Left colon (tissue), 2 donors: ENCODE measurements around the gene TAS1R1. TPM values are rescaled to one million over a fixed set of nuclear protein-coding genes. Genes with fewer than 3 reads are reported as not detected.

Source experiments
- ATAC-seq: fragments of 200-7000 bp; cut with Tn5 transposase; one replicate; pipeline ENCODE4 v1.9.1; 2020; ENCODE audit warnings: mild to moderate bottlenecking, moderate library complexity
- DNase-seq, 2 donors: peaks; one replicate each; pipeline ENCODE4 v3.0.0-alpha.2; 2020
- intact Hi-C, 2 donors: fragments of 100-400 bp; cut with DNase I in 1 of 2; cut with micrococcal nuclease in 1 of 2; formaldehyde crosslinking; loops; one replicate each; pipeline versions ENCODE4 v1.11.2 to v1.14.0; 2022; cut with DNase I, micrococcal nuclease
- long read RNA-seq: library from polyadenylated mRNA; unstranded; transcript quantifications from one replicate; pipeline ENCODE4 v2.0.0, GENCODE V29; 2021
- total RNA-seq, 2 donors: library from RNA; stranded (reverse); fragmentation: NEBNext Ultra II Directional; extraction: Animal tissue kit (Norgen Biotek cat#: 25700); gene quantifications; one replicate each; pipeline ENCODE4 v1.2.1, GENCODE V29; 2021
- donor health status: DM: no; HTN: no; CAD: no.
- donor health status: DM: yes; HTN: yes; CAD: no.

Gene TAS1R1
- total RNA-seq, result under 1 TPM in 1 of 2 donors, not detected in 1; 0.14 TPM
- long read RNA-seq, result 0 reads

DNA sequence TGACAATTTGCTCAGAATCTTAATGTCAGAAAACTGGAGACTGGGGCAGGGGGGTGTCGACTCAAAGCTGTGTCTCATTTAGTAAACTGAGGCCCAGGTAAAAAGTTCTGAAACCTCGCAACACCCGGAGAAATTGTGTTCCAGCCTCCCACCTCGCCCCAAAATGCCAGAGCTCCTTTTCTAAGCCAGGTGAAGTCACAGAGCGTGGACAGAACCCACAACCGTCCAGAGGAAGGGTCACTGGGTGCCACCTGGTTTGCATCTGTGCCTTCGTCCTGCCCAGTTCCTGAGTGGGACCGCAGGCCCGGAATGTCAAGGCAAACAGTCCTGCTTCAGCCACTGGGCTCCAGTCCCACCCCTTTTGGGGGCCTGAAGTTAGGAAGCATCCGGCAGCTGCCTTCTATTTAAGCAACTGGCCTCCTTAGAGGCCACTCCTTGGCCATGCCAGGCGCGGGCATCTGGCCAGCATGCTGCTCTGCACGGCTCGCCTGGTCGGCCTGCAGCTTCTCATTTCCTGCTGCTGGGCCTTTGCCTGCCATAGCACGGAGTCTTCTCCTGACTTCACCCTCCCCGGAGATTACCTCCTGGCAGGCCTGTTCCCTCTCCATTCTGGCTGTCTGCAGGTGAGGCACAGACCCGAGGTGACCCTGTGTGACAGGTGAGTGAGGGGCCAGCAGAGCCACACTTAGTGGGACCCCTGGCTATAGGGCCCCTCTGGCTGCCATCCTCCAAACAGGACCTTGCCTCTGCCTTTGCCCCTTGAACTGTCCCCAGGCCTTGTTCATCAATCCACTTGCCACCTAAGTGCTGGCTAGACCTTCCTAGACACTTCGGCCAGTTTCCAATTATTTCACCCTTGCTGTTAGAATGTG lies at the start of gene TAS1R1:
TAS1R1 (plus strand) TSS at position 401 of the 872 bp plus-strand sequence; CDS start at position 468, 67 bp downstream.
- intact Hi-C loops, result loop anchor here in 1 of 2 donors (10.0 kb wide), 1 partner anchor 80 kb away; no protein-coding TSS in a partner anchor
- DNase-seq (peak; percentile 28 to 53), ATAC-seq (no peak)

GRCh38 chr1:6505367-6506209 lies 49.5 kb upstream of the TAS1R1 start:
- intact Hi-C loops, result no loop called here
- DNase-seq, result no peak
- ATAC-seq, result no peak

- DNase-seq, result no peak
- no peak for ATAC-seq
- intact Hi-C loops, result no loop called here
Measured at GRCh38 chr1:6506210-6507036, 48.7 kb upstream of the TAS1R1 start.

DNA sequence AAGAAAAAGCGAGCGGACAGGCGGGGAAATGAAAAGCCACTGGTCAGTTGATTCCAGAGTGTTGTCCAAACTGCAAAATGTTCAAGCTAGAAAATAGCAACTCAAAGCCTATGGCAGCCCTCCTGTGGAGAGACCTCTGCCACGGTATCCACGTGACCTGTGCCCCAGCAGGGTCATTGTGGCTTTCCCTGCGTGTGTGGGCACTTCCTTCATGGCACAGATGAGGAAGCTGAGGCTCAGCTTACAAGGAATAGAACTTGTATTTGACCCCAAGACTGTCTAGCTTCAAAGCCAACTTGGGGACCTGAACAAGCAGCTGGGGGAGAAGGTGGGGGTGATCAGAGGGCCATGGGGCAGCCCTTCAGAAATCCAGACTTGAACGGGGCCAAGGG lies 48.1 kb upstream of the TAS1R1 start:
- DNase-seq (no peak), ATAC-seq (no peak)
- intact Hi-C loops, result no loop called here

- intact Hi-C loops, result no loop called here
- DNase-seq (no peak), ATAC-seq (no peak)
Measured at GRCh38 chr1:6507461-6507911, 47.6 kb upstream of the TAS1R1 start.

DNA sequence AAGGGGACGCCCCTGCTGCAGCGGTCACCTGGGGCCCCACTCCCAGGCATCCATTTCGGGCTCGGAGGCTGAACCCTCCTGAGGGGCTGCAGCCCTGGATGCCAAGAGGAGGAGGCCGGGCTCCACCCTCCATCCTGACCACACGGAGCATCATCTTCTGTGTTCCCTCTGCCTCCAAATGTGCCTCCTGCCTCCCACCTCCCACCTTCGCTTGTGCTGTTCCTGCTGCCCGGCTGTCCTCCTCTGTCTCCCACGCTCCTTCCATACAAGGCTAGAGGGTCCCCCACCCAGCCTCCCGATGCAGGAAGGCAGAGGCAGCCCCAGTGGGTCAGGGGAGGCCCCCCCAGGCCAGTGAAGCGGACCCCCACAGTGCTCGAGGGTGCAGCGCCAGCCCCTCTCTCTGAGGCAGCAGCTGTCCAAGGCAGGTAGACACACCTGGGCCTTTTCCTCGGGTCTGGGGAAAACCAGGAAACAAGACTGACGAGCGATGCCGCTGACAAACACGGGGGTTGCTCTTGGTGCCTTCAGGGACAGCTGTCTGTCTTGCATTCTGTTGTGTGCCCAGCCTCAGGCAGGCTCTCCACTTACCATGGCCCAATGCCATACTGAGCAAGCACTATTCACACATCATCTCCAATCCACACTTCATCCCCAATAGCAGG lies 46.8 kb upstream of the TAS1R1 start:
- DNase-seq (no peak), ATAC-seq (no peak)
- intact Hi-C loops, result no loop called here

DNA sequence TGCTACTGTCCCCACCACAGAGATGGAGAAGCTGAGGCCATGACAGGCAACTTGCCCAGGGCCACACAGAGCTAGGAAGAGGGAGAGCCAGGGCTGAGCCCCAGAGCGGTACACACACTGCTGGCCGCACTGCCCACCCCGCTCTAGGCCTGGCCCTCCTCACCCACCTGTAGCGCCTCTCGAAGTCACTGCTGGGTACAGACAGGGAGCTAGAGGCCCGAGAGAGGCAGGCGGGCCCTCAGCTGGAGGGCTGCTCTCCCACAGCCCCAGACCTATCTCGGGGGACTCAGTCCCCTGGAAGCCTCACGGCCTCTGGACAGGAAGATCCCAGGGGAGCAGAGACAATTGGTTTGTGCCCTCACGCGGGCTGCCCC lies 46.3 kb upstream of the TAS1R1 start:
- intact Hi-C loops, result no loop called here
- DNase-seq (no peak), ATAC-seq (no peak)

- DNase-seq (no peak), ATAC-seq (no peak)
- intact Hi-C loops, result no loop called here
Measured at GRCh38 chr1:6509220-6509918, 45.7 kb upstream of the TAS1R1 start.

DNA sequence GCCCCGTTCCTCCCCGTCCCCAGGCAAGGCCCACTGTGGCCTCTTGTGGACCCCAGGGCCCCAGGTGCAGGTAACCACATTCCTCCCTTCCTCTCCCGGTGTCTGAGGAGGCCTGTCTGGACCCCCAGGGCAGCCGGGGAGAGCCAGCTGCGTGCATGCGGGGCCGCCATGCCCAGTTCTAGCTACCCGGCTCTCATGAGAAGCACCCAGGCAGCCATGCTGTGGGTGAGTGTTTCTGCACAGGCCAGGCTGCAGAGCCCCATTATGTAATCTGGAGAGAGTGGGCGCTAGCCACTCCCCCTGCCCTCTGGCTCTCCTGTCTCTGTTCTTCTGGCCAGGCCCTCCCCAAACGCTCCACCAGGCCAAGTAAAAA lies 45.2 kb upstream of the TAS1R1 start:
- DNase-seq (no peak), ATAC-seq (no peak)

GRCh38 chr1:6510493-6510892 lies 44.6 kb upstream of the TAS1R1 start:
- intact Hi-C loops, result no loop called here
- ATAC-seq, result no peak

More for the DNA sequence above, 45.2 kb upstream of the TAS1R1 start:
- intact Hi-C loops, result no loop called here

DNA sequence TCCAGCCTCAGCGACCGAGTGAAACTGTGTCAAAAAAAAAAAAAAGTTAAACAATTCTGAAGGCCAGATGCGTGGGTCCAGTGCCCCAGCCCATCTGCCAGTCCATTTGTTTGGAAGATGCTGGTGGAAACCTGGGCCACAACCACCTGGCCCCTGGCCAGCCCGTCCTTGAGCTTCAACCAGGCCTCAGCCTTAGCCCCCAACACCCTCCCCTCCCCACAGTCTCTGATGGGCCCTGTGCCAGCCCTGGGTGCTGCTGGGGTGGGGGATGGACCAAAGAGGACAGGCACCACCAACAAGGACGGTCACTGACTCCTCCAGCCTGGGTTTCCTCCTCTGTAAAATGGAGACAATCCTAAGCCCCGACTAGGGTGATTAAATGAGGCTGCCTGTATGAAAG lies 44.1 kb upstream of the TAS1R1 start:
- ATAC-seq, result no peak
- intact Hi-C loops, result no loop called here

More at GRCh38 chr1:6510493-6510892, 44.6 kb upstream of the TAS1R1 start:
- no peak for DNase-seq

DNA sequence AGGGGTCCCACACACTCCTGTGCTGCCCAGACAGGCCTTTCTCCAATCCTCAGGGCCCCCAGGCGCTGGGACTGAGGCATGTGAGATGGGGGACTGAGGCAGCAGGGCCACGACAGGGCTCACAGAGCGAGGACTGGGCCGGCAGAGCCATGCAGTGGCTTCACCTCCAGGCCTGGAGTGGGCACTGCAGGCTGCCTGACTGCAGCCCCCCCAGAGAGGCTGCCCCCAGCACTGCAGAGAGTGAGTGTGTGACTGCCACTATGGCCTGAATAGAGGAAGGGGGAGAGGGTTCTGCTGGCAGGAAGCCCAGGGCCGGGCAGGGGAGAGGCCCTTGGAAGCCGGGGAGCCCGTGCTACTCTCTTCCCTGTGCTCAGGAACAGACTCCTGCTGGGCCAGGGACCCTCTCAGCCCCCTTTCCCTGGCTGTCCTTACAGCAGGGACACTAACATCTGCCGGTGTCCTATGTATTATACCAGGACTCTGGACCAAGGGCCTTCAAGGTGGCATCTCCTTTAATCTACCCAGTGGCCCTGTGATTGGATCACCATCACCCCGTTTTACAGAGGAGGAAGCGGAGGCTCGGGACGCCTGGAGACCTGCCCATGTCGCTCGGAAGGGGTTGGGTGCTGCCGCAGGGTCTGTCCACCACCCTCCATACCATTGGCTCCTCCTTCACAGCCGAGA lies 43.4 kb upstream of the TAS1R1 start:
- DNase-seq (no peak), ATAC-seq (no peak)
- intact Hi-C loops, result no loop called here

More for the DNA sequence above, 44.1 kb upstream of the TAS1R1 start:
- no peak for DNase-seq

- intact Hi-C loops, result no loop called here
- DNase-seq, result no peak
- no peak for ATAC-seq
Measured at GRCh38 chr1:6512245-6512907, 42.7 kb upstream of the TAS1R1 start.

DNA sequence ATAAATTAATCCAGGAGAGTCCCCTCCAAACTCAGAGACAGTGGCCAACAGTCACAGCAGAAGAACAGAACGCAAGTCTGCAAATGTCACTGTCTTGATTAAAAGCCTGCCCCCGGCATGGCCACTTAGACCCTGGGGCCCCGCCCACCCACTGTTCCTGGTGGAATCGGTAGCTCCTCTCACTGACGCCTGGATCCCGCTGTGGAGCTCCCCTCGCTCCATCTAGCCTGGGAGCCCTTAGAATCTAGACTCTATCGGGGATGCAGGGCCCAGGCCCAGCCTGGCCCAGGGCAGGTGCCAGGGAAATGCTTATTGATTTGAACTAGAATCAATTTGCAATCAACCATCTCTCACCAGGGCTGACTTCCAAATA lies 42.2 kb upstream of the TAS1R1 start:
- DNase-seq (no peak), ATAC-seq (no peak)
- intact Hi-C loops, result no loop called here

GRCh38 chr1:6513320-6513801 lies 41.7 kb upstream of the TAS1R1 start:
- DNase-seq, result no peak
- intact Hi-C loops, result no loop called here
- no peak for ATAC-seq

DNA sequence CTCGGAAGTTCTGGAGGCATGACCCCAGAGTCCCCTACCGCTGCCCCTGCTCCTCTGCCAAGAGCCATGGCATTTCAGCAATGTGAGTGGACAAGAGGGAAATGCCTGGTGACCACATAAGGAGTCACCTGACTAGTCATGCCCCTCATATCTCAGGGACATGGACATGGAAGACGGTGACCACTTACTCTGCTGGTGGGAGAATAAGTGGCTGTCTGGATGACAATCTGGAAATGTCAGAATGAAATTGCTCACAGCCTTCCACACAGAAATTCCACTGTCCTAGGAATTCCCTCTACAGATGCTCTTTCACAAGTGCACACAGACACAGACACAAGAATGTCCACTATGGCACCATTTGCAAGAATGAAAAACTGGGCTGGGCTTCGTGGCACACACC lies 39.3 kb upstream of the TAS1R1 start:
- intact Hi-C loops, result no loop called here
- ATAC-seq (no peak), DNase-seq (no peak)

GRCh38 chr1:6517435-6517851 lies 37.7 kb upstream of the TAS1R1 start:
- no peak for ATAC-seq
- DNase-seq, result no peak
- intact Hi-C loops, result no loop called here
